GM10248 (cell line): ENCODE results near the gene NRXN2.

Experiments used
- CTCF ChIA-PET: fragments of 300-600 bp; sonication (Branson Sonifier 250); formaldehyde crosslinking; extraction: SDS; loops from one replicate; lab custom pipeline; 2021; ENCODE audit warnings: antibody characterized with exemption; lab: Yijun Ruan, JAX
- POLR2A ChIA-PET: fragments of 350-650 bp; sonication (Branson Sonifier 250); formaldehyde crosslinking; extraction: SDS; loops from one replicate; lab custom pipeline; 2020; ENCODE audit warnings: antibody characterized with exemption; lab: Yijun Ruan, JAX
- DNase-seq: peaks from one replicate; pipeline ENCODE4 v3.0.0; 2012; ENCODE audit errors: extremely low spot score
- CTCF ChIP-seq: IDR thresholded peaks from 2 replicates; pipeline ENCODE4 v1.5.1; 2012; ENCODE audit warnings: mild to moderate bottlenecking, low read depth; ENCODE audit errors: extremely low read depth, missing control alignments, control extremely low read depth

The NRXN2 gene

GRCh38 chr11:64692764-64693331 is 30.1 kb downstream of the NRXN2 start:
- ChIA-PET POLR2A (no interaction called here), CTCF (no interaction called here)
- DNase-seq: no peak
- no peak for TF ChIP-seq CTCF

GRCh38 chr11:64691543-64691942 is 31.5 kb downstream of the NRXN2 start:
- DNase-seq: no peak
- POLR2A ChIA-PET: no interaction called here
- CTCF ChIA-PET: interaction anchor here (1.0 to 4.7 kb wide), 3 partner anchors 13 to 51 kb away, joined by 5 to 50 read pairs (median 5); partner anchors contain the start of gene RASGRP2
- no peak for TF ChIP-seq CTCF

GRCh38 chr11:64690235-64690634 is 32.8 kb downstream of the NRXN2 start:
- ChIA-PET POLR2A (no interaction called here), CTCF (interaction anchor here (0.9 to 4.7 kb wide), 6 partner anchors 8 to 241 kb away, joined by 3 to 50 read pairs (median 21); partner anchors contain the start of gene RASGRP2)
- TF ChIP-seq CTCF: no peak
- no peak for DNase-seq

- ChIA-PET CTCF (interaction anchor here (0.6 to 4.7 kb wide), 44 partner anchors 8 to 493 kb away, joined by 3 to 50 read pairs (median 5); partner anchors contain the start of genes CAPN1, RASGRP2 and SF1), POLR2A (interaction anchor here (0.6 to 0.7 kb wide), 2 partner anchors 10 to 81 kb away, joined by 3 to 5 read pairs; no protein-coding TSS in a partner anchor)
- peak; percentile 82 for TF ChIP-seq CTCF
- peak; percentile 92 for DNase-seq
Observed at GRCh38 chr11:64688534-64688982, 34.4 kb downstream of the NRXN2 start.

GRCh38 chr11:64687643-64688533 is 35.1 kb downstream of the NRXN2 start:
- no peak for TF ChIP-seq CTCF
- DNase-seq: no peak
- ChIA-PET POLR2A (no interaction called here), CTCF (interaction anchor here (0.7 to 4.7 kb wide), 32 partner anchors 8 to 493 kb away, joined by 3 to 50 read pairs (median 6); partner anchors contain the start of genes CAPN1 and RASGRP2)

- DNase-seq: no peak
Observed at GRCh38 chr11:64687204-64687603, 35.8 kb downstream of the NRXN2 start.

More at GRCh38 chr11:64687204-64687603, 35.8 kb downstream of the NRXN2 start:
- ChIA-PET CTCF (interaction anchor here (2.1 to 2.5 kb wide), 2 partner anchors 18 to 383 kb away, joined by 5 to 6 read pairs; no protein-coding TSS in a partner anchor), POLR2A (no interaction called here)
- no peak for TF ChIP-seq CTCF
